DND-41 (cell line): ENCODE data around the gene TENT5C.

Experiments
- EZH2 ChIP-seq: IDR thresholded peaks from 3 replicates; pipeline ENCODE4 v1.6.1; 2012; ENCODE audit warnings: borderline replicate concordance, low read depth, mild to moderate bottlenecking, moderate library complexity, low read length, inconsistent platforms; ENCODE audit not compliant: severe bottlenecking
- TF ChIP-seq, protein P1 (sequence below): IDR thresholded peaks from 2 replicates; pipeline ENCODE4 v1.5.1; 2012; ENCODE audit warnings: borderline replicate concordance, low read length, moderate library complexity, mild to moderate bottlenecking; ENCODE audit not compliant: poor library complexity, severe bottlenecking; ENCODE audit errors: extremely low read depth

DNA sequence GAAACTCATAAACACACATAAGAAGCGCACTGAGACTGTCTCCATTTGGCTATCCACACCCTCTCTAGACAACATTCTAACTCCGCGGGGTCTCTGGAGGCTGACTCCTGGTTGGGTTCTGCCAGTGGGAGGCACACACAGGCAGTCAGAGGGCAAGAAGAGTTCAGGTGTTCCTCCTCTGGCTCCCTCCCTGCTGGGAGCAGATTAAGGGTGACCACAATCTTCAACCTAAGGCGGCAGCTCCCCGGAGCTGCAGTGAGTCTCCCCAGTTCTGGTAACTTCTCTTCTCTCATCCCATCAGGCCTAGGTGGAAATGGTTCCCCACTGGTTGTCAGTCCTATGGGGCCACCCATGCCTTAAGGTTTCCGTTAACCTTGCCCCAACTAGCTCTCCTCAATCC is 7.4 kb upstream of the TENT5C start:
- TF ChIP-seq EZH2: no peak
- TF ChIP-seq, protein P1, sequence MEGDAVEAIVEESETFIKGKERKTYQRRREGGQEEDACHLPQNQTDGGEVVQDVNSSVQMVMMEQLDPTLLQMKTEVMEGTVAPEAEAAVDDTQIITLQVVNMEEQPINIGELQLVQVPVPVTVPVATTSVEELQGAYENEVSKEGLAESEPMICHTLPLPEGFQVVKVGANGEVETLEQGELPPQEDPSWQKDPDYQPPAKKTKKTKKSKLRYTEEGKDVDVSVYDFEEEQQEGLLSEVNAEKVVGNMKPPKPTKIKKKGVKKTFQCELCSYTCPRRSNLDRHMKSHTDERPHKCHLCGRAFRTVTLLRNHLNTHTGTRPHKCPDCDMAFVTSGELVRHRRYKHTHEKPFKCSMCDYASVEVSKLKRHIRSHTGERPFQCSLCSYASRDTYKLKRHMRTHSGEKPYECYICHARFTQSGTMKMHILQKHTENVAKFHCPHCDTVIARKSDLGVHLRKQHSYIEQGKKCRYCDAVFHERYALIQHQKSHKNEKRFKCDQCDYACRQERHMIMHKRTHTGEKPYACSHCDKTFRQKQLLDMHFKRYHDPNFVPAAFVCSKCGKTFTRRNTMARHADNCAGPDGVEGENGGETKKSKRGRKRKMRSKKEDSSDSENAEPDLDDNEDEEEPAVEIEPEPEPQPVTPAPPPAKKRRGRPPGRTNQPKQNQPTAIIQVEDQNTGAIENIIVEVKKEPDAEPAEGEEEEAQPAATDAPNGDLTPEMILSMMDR: no peak
